DOHH2 (cell line): ENCODE results near the gene NMD3.
"Not testable (repeated sequence)": the region's sequence is repeated elsewhere in the genome, so short reads cannot be mapped to it uniquely, and the experiment has no call there.

Experiments used
- H3F3A ChIP-seq: fragments of 200-600 bp; sonication (generic), shearing (Covaris generic); 2 replicates; pipeline ENCODE4 v1.6.0; 2016; ENCODE audit warnings: antibody characterized with exemption, mild to moderate bottlenecking; ENCODE audit not compliant: control insufficient read depth, insufficient read depth
- H3K27ac ChIP-seq: fragments of 200-600 bp; sonication (generic); 2 replicates; pipeline ENCODE4 v1.5.1; 2014; ENCODE audit warnings: low read depth, mild to moderate bottlenecking, low read length, moderate library complexity
- H3K27me3 ChIP-seq: fragments of 200-600 bp; sonication (generic); 2 replicates; pipeline ENCODE4 v1.6.1; 2014; ENCODE audit warnings: mild to moderate bottlenecking, low read length, mixed read lengths; ENCODE audit not compliant: control insufficient read depth
- H3K36me3 ChIP-seq: fragments of 200-600 bp; sonication (generic); 2 replicates; pipeline ENCODE4 v1.6.1; 2014; ENCODE audit warnings: mild to moderate bottlenecking, low read length, moderate library complexity, mixed read lengths; ENCODE audit not compliant: control insufficient read depth
- H3K4me1 ChIP-seq: fragments of 200-600 bp; sonication (generic); 2 replicates; pipeline ENCODE4 v1.6.1; 2014; ENCODE audit warnings: mild to moderate bottlenecking, low read length, mixed read lengths; ENCODE audit not compliant: control insufficient read depth
- H3K4me2 ChIP-seq: fragments of 200-600 bp; sonication (generic); 2 replicates; pipeline ENCODE4 v1.6.0; 2014; ENCODE audit warnings: mild to moderate bottlenecking, low read length, moderate library complexity
- H3K4me3 ChIP-seq: fragments of 200-600 bp; sonication (generic); 2 replicates; pipeline ENCODE4 v1.5.1; 2014; ENCODE audit warnings: mild to moderate bottlenecking, low read length, mixed read lengths
- H3K79me2 ChIP-seq: fragments of 200-600 bp; sonication (generic); 2 replicates; pipeline ENCODE4 v1.6.1; 2014; ENCODE audit warnings: mild to moderate bottlenecking, low read length, mixed read lengths; ENCODE audit not compliant: control insufficient read depth
- H3K9me2 ChIP-seq: fragments of 200-600 bp; sonication (generic); replicated peaks from 2 replicates; pipeline ENCODE4 v1.6.1; 2014; ENCODE audit warnings: mild to moderate bottlenecking, low read length, mixed read lengths; ENCODE audit not compliant: control insufficient read depth
- H3K9me3 ChIP-seq: fragments of 200-600 bp; sonication (generic); 2 replicates; pipeline ENCODE4 v1.6.1; 2014; ENCODE audit warnings: antibody characterized with exemption, low read length, mixed read lengths; ENCODE audit not compliant: control insufficient read depth, insufficient read depth
- H4K20me1 ChIP-seq: fragments of 200-600 bp; sonication (generic); 2 replicates; pipeline ENCODE4 v1.6.0; 2014; ENCODE audit warnings: low read depth, mild to moderate bottlenecking, antibody characterized with exemption, low read length, moderate library complexity; ENCODE audit not compliant: control insufficient read depth, insufficient read depth
- EZH2phosphoT487 ChIP-seq: fragments of 200-600 bp; sonication (generic); IDR thresholded peaks from 2 replicates; pipeline ENCODE4 v1.6.1; 2017; ENCODE audit warnings: borderline replicate concordance, mild to moderate bottlenecking, antibody characterized with exemption, low read length, moderate library complexity, mixed read lengths
- TF ChIP-seq, protein P1 (sequence below): fragments of 200-600 bp; sonication (generic); IDR thresholded peaks from one replicate; pipeline ENCODE4 v1.5.1; 2014; ENCODE audit warnings: antibody characterized with exemption, mild to moderate bottlenecking, low read depth, low read length; ENCODE audit not compliant: poor library complexity, severe bottlenecking

Gene NMD3

DNA sequence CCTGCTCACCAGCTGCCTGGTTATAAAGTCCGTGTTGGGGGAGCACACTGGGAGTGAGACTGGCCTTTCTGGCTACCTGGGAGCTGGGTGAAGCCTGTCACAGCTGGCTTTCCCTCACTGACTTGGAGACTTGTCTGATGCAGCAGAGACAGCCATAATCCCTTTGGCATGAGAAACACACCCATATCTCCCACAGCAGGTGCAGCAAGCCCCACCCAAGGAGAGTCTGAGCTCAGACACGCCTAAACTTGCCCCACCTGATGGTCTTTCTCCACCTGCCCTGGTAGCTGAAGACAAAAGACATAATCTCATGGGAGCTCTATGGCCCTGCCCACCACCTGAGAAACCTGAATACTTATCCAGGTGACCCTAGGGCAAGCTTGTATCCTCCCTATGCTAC, 54.8 kb downstream of the NMD3 start:
- H3K36me3 ChIP-seq: no peaks in the 10 kb centered on the region
- no peak overlapping the region for H3K27ac ChIP-seq
- no peak overlapping the region for H3K4me3 ChIP-seq
- no peaks in the 10 kb centered on the region for H3K27me3 ChIP-seq
- no peak overlapping the region for H3K4me2 ChIP-seq
- H3K79me2 ChIP-seq: no peaks in the 10 kb centered on the region
- H3K9me3 ChIP-seq: no peaks in the 10 kb centered on the region
- TF ChIP-seq, protein P1, sequence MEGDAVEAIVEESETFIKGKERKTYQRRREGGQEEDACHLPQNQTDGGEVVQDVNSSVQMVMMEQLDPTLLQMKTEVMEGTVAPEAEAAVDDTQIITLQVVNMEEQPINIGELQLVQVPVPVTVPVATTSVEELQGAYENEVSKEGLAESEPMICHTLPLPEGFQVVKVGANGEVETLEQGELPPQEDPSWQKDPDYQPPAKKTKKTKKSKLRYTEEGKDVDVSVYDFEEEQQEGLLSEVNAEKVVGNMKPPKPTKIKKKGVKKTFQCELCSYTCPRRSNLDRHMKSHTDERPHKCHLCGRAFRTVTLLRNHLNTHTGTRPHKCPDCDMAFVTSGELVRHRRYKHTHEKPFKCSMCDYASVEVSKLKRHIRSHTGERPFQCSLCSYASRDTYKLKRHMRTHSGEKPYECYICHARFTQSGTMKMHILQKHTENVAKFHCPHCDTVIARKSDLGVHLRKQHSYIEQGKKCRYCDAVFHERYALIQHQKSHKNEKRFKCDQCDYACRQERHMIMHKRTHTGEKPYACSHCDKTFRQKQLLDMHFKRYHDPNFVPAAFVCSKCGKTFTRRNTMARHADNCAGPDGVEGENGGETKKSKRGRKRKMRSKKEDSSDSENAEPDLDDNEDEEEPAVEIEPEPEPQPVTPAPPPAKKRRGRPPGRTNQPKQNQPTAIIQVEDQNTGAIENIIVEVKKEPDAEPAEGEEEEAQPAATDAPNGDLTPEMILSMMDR: no peak
- TF ChIP-seq EZH2phosphoT487: no peak
- peaks cover 4% of the 10 kb centered on the region; the same call in 1 of the 2 replicates for H3F3A ChIP-seq
- no peaks in the 10 kb centered on the region for H3K9me2 ChIP-seq
- H4K20me1 ChIP-seq: no peaks in the 10 kb centered on the region
- no peaks in the 10 kb centered on the region for H3K4me1 ChIP-seq

DNA sequence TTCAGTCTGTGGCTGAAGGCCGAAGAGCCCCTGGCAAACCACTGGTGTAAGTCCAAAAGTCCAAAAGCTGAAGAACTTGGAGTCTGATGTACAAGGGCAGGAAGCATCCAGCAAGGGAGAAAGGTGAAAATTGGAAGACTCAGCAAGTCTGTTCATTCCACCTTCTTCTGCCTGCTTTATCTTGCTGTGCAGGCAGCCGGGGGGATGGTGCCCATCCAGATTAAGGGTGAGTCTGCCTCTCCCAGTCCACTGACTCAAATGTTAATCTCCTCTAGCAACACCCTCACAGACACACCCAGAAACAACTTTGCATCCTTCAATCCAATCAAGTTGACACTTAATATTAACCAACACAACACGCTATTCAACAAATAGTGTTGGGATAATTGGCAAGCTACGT, 61.3 kb downstream of the NMD3 start:
- not testable (repeated sequence) for H3K27me3 ChIP-seq, H3K79me2 ChIP-seq, H3K27ac ChIP-seq, H3K9me3 ChIP-seq, H3K36me3 ChIP-seq, H3F3A ChIP-seq, H3K4me1 ChIP-seq, H4K20me1 ChIP-seq, H3K9me2 ChIP-seq, H3K4me2 ChIP-seq, H3K4me3 ChIP-seq

DNA sequence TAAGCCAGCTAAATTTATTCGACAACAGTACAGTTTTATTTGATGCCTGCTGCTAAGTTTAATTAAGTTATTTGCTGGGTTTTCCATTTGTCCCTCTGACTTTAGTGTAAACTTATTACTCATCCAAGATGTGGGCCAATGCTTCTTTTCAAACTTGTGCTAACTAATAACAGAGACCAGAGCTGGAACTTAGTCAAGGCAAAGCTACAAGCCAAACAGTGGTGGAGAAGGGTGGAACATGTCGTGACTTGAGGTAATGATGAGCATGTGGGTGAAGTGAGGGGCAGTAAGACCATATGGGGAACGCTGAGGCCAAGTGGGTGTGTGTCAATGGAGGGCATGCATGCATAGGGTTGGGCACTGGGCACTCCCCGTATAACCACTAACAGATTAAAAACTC, 63.9 kb downstream of the NMD3 start:
- Histone ChIP-seq H3K27ac (no peak overlapping the region), H3K4me3 (no peak overlapping the region), H3K4me2 (no peak overlapping the region), H3K36me3 (no peaks in the 10 kb centered on the region), H4K20me1 (no peaks in the 10 kb centered on the region), H3K9me2 (no peaks in the 10 kb centered on the region), H3F3A (no peaks in the 10 kb centered on the region), H3K4me1 (no peaks in the 10 kb centered on the region), H3K27me3 (no peaks in the 10 kb centered on the region), H3K79me2 (no peaks in the 10 kb centered on the region), H3K9me3 (no peaks in the 10 kb centered on the region)
- TF ChIP-seq EZH2phosphoT487: no peak
- TF ChIP-seq, protein P1: no peak

DNA sequence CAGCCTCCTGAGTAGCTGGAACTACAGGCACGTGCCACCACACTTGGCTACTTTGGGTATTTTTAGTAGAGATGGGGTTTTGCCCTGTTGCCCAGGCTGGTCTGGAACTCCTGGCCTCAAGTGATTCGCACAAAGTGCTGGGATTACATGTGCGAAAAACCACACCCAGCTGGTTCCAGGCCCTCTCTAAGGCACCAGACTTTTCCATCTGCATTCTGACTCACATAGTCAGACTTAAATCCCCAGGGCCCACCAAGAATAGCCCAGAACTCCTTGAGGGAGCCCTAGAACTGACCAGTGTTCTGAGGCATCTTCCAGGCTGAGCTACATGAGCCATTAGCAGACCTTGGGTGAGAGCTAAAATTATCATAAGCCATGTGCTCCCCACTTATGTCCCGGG, 68.1 kb downstream of the NMD3 start:
- Histone ChIP-seq H3K9me2 (no peaks in the 10 kb centered on the region), H3K4me2 (no peak overlapping the region), H3K9me3 (no peaks in the 10 kb centered on the region), H3F3A (no peaks in the 10 kb centered on the region), H3K79me2 (no peaks in the 10 kb centered on the region), H3K4me3 (no peak overlapping the region), H3K4me1 (no peaks in the 10 kb centered on the region), H3K36me3 (no peaks in the 10 kb centered on the region), H3K27me3 (0 out of 2 replicates have a peak, but pooled peaks cover 6% of the 10 kb centered on the region), H3K27ac (no peak overlapping the region), H4K20me1 (no peaks in the 10 kb centered on the region)
- TF ChIP-seq EZH2phosphoT487: no peak
- TF ChIP-seq, protein P1: no peak
